ENCODE measurements around the gene CCDC9.

DNA sequence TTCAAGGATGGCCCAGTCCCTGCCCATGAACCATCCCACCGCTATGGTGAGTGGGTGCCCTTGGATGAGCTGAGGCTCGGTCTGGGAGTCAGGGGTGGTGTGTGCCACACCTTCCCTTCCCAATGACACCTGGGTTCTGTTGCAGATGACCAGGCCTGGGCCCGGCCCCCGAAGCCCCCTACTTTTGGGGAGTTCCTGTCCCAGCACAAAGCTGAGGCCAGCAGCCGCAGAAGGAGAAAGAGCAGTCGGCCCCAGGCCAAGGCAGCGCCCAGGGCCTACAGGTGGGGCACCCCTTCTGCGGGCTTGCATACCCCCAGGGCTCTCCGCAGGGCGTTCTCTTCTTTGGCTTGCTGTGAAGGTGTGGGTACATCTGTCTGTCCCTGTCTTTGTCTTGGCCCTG, 14.1 kb downstream of the CCDC9 start:
- no peak for TF ChIP-seq POLR2AphosphoS5 (IDR thresholded peaks at IDR 0.05; ENCODE audit: low read depth, low read length)
- TF ChIP-seq POLR2A (IDR thresholded peaks at IDR 0.05; ENCODE audit: low read depth, low read length) = no peak

All from GM12892 (cell line).